ENCODE measurements around the gene U2AF2. TPM values are rescaled to one million over a fixed set of nuclear protein-coding genes. Genes with fewer than 3 reads are reported as not detected.

U2AF2 gene
- total and polyA plus RNA-seq, 9 of the 15 experiments (the other 6 are each of a cell fraction or from before 2014, with no cell fraction given), result 3.0 to 331 (median 157) TPM

DNA sequence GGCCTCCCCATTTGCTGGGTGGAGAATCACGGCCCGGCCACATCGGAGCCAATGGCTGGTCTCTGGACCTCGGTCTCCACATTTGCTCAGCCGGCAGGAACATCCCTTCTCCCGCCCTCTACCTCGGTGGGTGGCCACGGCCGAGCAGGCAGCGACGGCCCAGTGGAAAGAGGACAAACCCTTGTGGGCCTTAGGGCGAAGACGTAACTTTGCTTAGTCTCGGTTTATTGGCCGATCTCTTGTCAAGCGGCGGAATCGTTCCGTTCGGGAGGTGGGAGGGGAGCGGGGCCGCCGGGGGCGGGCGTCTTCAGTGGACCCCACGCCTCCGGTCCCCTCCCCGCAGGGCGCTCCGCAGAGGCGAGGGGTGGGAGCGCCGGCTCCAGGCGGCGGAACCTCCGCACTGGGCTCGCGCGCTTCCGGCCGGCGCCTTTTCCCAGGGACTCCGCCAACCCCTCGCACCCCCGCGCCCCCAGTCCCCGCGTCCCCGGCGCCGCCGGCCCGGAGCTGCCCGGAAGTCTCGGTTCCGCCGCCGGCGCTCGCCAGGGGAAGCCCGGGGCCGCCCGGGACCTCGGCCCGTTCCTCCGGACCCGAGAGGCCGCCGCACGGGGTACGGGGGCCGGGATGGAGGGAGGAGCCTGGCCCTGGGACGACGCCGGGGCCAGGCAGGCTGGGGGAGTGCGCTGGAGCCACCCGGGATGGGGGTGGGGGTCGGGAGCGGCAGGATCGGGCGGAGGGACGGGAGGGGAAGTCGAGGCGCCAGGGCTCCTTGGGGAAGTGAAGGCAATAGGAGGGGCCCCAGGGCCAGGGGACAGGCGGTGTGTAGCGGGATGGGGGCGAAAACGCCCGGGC is 14.0 kb upstream of the U2AF2 start, which contains the start of gene ZNF580 (continued):
- TF ChIP-seq, protein P1, sequence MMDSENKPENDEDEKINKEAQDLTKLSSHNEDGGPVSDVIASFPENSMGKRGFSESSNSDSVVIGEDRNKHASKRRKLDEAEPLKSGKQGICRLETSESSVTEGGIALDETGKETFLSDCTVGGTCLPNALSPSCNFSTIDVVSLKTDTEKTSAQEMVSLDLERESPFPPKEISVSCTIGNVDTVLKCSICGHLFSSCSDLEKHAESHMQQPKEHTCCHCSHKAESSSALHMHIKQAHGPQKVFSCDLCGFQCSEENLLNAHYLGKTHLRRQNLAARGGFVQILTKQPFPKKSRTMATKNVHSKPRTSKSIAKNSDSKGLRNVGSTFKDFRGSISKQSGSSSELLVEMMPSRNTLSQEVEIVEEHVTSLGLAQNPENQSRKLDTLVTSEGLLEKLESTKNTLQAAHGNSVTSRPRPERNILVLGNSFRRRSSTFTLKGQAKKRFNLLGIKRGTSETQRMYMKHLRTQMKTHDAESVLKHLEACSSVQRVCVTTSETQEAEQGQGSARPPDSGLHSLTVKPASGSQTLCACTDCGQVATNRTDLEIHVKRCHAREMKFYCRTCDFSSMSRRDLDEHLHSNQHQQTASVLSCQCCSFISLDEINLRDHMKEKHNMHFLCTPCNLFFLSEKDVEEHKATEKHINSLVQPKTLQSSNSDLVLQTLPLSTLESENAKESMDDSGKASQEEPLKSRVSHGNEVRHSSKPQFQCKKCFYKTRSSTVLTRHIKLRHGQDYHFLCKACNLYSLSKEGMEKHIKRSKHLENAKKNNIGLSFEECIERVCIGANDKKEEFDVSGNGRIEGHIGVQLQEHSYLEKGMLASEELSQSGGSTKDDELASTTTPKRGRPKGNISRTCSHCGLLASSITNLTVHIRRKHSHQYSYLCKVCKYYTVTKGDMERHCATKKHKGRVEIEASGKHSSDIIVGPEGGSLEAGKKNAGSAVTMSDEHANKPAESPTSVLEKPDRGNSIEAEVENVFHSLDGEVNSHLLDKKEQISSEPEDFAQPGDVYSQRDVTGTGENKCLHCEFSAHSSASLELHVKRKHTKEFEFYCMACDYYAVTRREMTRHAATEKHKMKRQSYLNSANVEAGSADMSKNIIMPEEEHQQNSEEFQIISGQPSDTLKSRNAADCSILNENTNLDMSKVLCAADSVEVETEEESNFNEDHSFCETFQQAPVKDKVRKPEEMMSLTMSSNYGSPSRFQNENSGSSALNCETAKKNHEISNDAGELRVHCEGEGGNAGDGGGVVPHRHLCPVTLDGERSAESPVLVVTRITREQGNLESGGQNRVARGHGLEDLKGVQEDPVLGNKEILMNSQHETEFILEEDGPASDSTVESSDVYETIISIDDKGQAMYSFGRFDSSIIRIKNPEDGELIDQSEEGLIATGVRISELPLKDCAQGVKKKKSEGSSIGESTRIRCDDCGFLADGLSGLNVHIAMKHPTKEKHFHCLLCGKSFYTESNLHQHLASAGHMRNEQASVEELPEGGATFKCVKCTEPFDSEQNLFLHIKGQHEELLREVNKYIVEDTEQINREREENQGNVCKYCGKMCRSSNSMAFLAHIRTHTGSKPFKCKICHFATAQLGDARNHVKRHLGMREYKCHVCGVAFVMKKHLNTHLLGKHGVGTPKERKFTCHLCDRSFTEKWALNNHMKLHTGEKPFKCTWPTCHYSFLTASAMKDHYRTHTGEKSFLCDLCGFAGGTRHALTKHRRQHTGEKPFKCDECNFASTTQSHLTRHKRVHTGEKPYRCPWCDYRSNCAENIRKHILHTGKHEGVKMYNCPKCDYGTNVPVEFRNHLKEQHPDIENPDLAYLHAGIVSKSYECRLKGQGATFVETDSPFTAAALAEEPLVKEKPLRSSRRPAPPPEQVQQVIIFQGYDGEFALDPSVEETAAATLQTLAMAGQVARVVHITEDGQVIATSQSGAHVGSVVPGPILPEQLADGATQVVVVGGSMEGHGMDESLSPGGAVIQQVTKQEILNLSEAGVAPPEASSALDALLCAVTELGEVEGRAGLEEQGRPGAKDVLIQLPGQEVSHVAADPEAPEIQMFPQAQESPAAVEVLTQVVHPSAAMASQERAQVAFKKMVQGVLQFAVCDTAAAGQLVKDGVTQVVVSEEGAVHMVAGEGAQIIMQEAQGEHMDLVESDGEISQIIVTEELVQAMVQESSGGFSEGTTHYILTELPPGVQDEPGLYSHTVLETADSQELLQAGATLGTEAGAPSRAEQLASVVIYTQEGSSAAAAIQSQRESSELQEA (IDR thresholded peaks at IDR 0.05; ENCODE audit: low read depth), result peak; percentile 65
- TF ChIP-seq, protein P2, sequence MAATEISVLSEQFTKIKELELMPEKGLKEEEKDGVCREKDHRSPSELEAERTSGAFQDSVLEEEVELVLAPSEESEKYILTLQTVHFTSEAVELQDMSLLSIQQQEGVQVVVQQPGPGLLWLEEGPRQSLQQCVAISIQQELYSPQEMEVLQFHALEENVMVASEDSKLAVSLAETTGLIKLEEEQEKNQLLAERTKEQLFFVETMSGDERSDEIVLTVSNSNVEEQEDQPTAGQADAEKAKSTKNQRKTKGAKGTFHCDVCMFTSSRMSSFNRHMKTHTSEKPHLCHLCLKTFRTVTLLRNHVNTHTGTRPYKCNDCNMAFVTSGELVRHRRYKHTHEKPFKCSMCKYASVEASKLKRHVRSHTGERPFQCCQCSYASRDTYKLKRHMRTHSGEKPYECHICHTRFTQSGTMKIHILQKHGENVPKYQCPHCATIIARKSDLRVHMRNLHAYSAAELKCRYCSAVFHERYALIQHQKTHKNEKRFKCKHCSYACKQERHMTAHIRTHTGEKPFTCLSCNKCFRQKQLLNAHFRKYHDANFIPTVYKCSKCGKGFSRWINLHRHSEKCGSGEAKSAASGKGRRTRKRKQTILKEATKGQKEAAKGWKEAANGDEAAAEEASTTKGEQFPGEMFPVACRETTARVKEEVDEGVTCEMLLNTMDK (IDR thresholded peaks at IDR 0.05; ENCODE audit: borderline replicate concordance, insufficient read depth, low read depth, low read length, poor library complexity, severe bottlenecking), result no peak
- TF ChIP-seq THRAP3 (IDR thresholded peaks at IDR 0.05; ENCODE audit: borderline replicate concordance), result no peak
- TF ChIP-seq, protein P3, sequence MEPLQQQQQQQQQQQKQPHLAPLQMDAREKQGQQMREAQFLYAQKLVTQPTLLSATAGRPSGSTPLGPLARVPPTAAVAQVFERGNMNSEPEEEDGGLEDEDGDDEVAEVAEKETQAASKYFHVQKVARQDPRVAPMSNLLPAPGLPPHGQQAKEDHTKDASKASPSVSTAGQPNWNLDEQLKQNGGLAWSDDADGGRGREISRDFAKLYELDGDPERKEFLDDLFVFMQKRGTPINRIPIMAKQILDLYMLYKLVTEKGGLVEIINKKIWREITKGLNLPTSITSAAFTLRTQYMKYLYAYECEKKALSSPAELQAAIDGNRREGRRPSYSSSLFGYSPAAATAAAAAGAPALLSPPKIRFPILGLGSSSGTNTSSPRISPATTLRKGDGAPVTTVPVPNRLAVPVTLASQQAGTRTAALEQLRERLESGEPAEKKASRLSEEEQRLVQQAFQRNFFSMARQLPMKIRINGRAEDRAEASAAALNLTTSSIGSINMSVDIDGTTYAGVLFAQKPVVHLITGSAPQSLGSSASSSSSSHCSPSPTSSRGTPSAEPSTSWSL (CRISPR knock-in tag; IDR thresholded peaks at IDR 0.05; ENCODE audit: borderline replicate concordance), result no peak
- TF ChIP-seq, protein P4, sequence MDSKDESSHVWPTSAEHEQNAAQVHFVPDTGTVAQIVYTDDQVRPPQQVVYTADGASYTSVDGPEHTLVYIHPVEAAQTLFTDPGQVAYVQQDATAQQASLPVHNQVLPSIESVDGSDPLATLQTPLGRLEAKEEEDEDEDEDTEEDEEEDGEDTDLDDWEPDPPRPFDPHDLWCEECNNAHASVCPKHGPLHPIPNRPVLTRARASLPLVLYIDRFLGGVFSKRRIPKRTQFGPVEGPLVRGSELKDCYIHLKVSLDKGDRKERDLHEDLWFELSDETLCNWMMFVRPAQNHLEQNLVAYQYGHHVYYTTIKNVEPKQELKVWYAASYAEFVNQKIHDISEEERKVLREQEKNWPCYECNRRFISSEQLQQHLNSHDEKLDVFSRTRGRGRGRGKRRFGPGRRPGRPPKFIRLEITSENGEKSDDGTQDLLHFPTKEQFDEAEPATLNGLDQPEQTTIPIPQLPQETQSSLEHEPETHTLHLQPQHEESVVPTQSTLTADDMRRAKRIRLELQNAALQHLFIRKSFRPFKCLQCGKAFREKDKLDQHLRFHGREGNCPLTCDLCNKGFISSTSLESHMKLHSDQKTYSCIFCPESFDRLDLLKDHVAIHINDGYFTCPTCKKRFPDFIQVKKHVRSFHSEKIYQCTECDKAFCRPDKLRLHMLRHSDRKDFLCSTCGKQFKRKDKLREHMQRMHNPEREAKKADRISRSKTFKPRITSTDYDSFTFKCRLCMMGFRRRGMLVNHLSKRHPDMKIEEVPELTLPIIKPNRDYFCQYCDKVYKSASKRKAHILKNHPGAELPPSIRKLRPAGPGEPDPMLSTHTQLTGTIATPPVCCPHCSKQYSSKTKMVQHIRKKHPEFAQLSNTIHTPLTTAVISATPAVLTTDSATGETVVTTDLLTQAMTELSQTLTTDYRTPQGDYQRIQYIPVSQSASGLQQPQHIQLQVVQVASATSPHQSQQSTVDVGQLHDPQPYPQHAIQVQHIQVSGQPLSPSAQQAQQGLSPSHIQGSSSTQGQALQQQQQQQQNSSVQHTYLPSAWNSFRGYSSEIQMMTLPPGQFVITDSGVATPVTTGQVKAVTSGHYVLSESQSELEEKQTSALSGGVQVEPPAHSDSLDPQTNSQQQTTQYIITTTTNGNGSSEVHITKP (IDR thresholded peaks at IDR 0.05; ENCODE audit: partially characterized antibody), result no peak
- TF ChIP-seq ZEB2 (IDR thresholded peaks at IDR 0.05), result peak; percentile 62; the same call in 1 of the 2 replicates
- TF ChIP-seq, protein P5, sequence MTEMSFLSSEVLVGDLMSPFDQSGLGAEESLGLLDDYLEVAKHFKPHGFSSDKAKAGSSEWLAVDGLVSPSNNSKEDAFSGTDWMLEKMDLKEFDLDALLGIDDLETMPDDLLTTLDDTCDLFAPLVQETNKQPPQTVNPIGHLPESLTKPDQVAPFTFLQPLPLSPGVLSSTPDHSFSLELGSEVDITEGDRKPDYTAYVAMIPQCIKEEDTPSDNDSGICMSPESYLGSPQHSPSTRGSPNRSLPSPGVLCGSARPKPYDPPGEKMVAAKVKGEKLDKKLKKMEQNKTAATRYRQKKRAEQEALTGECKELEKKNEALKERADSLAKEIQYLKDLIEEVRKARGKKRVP (CRISPR knock-in tag; IDR thresholded peaks at IDR 0.05), result no peak
- no peak for TF ChIP-seq U2AF2 (optimal IDR thresholded peaks at IDR 0.05; ENCODE audit: low read depth, low read length)

All from K562 (cell line).